Stimulated activated CD4-positive, alpha-beta T cell treated with anti-CD3 and anti-CD28 coated beads, TNF-alpha, amount 100 ng/mL, for 4 hours (primary cell): ENCODE measurements around the gene TRPC5OS.

ENCODE experiments used
- DNase-seq, 3 experiments: peaks; one replicate each; pipeline ENCODE4 v3.0.0-alpha.2; 2020; ENCODE audit warnings: low read depth in 3 of 3

Gene TRPC5OS

DNA sequence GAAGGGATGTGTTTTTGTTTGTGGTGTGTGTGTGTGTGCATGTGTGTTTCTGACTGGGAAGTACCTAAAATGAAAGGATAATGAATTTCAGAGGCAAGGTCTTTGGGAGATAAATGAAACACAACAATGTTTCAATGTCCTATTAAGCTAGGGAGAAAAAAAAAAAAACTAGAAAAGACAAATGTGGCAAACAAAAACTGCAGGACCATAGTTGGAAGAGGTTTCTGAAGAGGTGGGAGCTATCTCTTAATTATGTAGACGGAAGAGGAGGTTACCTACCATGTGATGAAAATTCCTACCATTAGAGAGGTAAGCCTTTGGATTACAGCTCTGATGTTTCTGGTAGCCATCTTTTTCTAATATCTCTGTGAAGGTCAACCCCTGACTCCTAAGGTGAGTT is at the start of gene TRPC5OS:
Gene TRPC5OS (plus strand): TSS at position 301 of the 400 bp plus-strand sequence. CDS start 25,669 bp downstream, outside the sequence.
- DNase-seq: no peak

DNA sequence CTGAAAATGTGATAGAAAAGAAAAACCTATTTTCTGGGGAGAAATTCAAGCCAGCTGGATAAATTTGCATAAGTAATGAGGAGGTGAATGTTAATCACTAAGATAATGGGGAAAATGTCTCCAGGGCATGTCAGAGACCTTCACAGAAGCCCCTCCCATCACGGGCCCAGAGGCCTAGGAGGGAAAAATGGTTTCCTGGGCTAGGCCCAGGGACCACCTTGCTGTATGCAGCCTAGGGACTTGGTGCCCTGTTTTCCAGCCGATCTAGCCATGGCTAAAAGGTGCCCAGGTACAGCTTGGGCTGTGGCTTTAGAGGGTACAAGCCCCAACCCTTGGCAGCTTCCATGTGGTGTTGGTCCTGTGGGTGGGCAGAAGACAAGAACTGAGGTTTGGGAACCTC is 46.6 kb upstream of the TRPC5OS start:
- DNase-seq: no peak

GRCh38 chrX:111830571-111830970 is 45.4 kb upstream of the TRPC5OS start:
- DNase-seq: no peak

GRCh38 chrX:111831343-111831742 is 44.6 kb upstream of the TRPC5OS start:
- no peak for DNase-seq

DNA sequence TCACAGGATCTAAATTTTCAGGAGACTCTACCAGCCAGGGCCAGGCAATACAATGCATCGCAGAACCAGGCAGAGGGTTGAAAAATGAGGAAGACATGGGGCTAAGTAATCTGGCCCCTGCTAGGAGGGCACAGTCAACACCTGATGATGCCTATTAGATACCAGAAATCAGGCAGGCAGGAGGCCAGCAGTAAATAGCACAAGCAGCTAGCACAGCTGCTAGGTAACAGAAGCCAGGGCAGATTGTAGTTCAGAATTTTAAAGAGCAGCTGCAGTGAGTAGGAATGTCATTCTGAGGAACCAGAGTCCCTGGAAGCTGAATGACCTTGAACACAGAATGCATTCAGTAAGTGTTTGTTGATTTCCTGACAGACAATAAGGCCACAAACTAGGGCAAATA is 38.8 kb upstream of the TRPC5OS start:
- DNase-seq: no peak

DNA sequence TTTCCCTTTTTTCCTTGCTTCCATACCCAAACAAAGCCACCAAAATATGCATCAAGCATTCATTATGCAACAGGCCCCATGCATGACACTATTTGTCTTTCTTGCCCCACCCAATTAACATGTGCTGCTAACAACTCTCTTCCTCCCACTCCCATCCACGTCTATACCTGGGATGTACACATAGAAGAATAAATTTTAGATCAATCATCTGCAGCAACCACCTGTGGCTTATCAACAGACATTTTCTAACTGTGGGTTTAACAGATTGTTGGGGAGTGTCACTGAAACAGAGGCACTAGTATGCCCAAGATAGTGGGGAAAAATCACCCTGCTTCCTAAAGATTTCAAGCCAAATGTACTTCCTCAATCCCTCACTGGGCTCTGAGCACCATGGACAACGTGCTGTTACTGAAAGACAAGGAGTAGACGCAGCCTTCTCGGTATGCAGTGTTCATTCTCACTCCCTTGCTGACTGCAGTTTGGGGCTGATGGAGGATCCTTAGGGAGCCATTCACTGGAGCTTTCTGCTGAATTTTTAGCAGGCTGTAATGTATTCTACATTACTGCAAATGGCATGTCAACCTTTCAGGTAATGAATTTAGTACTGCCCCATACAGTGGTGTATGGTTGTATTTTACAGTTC is 28.4 kb upstream of the TRPC5OS start:
- no peak for DNase-seq

DNA sequence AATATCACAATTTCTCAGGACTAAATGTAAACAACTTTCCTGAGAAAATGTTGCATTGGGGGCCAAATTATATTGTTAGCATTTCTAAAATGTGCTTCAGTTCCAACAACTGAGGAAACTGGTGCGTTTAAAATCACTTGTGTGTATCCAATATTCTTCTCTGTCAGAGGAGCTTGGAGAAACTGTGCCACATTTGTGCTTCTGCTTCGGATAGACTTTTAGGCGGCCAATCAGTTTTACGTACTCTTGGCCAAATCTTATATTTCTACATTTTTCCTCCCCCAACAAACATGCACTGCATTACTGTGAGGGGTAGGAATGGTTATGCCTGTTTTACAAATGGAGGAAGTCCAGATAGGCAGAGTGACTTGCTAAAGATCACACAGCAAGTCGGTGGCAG is 27.4 kb upstream of the TRPC5OS start:
- no peak for DNase-seq

DNA sequence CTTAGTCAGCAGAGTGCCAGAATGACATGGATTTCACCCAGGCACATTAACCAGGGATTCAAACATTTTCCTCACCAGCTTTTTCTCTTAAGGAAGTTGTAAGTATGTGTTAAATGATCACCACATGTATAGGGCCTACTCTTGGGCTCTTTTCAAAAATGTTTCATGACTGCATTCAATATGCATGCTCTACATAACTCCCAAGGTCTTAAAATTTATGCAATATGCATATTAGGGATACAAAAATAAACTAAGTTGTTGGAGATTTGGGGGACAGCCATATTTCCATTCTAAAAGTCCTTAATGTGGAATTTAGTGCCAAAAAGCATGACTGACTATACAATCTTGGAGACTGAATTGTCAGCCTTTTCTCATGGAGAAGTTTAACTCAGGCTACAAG is 25.0 kb upstream of the TRPC5OS start:
- no peak for DNase-seq

GRCh38 chrX:111854556-111855490 is 21.2 kb upstream of the TRPC5OS start:
- no peak for DNase-seq

- DNase-seq: no peak
These were observed 18.4 kb upstream of the TRPC5OS start for GRCh38 chrX:111857534-111858060.

- DNase-seq: no peak
These were observed 14.4 kb upstream of the TRPC5OS start for GRCh38 chrX:111861605-111862004.

DNA sequence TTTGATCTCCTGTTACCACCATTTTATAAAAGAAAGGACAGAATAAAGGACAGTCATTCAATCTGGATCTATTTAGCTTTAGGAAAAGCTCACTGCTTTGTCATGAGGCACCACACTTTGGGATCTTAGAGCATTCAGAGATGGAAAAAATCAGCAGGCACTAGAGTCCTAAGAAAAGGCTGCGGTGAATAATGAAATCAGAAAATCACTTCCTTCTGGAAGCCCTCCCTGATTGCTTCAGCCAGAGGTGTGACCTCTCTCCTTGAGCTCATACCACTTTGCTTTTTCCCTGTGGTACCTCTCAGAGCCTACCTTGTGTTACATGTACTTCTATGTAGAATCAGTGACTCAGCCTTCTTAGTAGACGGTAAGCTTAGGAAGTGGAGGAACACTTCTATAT is 8.7 kb upstream of the TRPC5OS start:
- DNase-seq: no peak

- no peak for DNase-seq
These were observed 7.0 kb upstream of the TRPC5OS start for GRCh38 chrX:111868726-111869638.

GRCh38 chrX:111869639-111870034 is 6.3 kb upstream of the TRPC5OS start:
- no peak for DNase-seq

- no peak for DNase-seq
These were observed 1.7 kb upstream of the TRPC5OS start for GRCh38 chrX:111874241-111874640.

GRCh38 chrX:111876646-111877045 is 665 bp downstream of the TRPC5OS start:
- DNase-seq: no peak

DNA sequence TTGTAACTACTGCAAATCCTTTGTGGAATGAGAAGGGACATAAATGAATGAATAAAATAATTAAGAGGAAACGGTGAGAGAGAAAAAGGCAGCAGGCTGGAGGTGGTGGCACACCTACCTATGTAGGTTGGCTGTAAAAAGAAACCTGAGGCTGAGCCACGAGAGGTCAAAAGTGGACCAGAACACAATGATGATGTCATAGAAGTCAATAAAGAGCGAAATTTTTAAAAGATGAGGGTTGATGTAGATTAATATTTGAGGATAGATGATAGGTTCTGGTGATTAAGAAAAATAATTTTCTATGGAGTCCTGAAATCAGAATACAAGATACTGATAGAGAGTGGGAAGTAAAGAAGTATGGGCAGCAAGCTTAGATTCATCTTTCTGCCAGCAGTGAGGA is 1.7 kb downstream of the TRPC5OS start:
- DNase-seq: no peak

- no peak for DNase-seq
These were observed 4.8 kb downstream of the TRPC5OS start for GRCh38 chrX:111880735-111881134.

DNA sequence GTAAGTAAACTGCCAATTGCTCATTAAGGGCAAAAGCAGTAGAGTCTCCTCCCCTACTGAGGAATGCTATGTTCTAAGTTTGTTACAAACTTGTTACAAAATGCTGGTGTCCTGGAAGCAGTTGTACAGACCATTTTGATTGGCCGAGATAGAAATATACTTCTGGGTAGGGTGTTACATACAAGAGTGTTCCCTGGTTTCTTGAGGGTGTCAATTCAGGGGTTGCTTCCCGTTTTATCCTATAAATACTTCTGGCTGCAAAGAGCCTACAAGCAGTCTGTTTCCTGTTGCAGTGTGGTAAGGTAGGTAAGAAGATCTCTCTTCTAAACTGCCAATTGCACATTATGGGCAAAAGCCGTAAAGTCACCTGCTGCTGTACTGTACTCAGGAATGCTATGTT is 5.7 kb downstream of the TRPC5OS start:
- no peak for DNase-seq

GRCh38 chrX:111886678-111887077 is 10.7 kb downstream of the TRPC5OS start:
- no peak for DNase-seq

GRCh38 chrX:111888600-111888999 is 12.6 kb downstream of the TRPC5OS start:
- DNase-seq: no peak

DNA sequence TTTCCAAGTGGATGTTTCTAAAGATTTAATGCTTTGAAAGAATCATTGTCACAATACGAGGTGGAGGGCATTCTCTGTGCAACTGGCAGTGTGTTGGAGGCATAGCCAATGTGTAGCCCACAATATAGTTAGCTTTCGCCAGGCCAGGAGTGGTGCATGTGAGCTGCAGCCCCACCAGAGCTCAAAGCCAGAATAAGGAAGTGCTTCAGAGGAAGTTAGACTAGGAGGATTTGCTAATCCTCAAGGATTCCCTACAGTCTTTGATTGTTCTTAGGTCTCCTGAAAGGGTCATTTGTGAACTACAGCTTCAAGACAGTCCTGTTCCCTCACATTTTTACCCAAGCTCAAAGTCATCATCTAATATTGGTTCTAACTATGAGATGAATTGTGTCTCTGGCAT is 16.4 kb downstream of the TRPC5OS start:
- DNase-seq: no peak
